Activated CD4-positive, alpha-beta T cell treated with anti-CD3 and anti-CD28 coated beads, Interleukin-2, Interleukin-6, amounts not matched to agents 100 ng/mL and 50 ng/mL, durations not matched to agents 16 hours and 8 hours (primary cell): ENCODE data around the gene PTPN1.
A peak's percentile ranks its signal among the peaks of the same experiment; 100 is the strongest.
"Not testable (repeated sequence)": the region's sequence is repeated elsewhere in the genome, so short reads cannot be mapped to it uniquely, and the experiment has no call there.

Source experiments
- DNase-seq: peaks from one replicate; pipeline ENCODE4 v3.0.0-alpha.2; 2020

The PTPN1 gene

DNA sequence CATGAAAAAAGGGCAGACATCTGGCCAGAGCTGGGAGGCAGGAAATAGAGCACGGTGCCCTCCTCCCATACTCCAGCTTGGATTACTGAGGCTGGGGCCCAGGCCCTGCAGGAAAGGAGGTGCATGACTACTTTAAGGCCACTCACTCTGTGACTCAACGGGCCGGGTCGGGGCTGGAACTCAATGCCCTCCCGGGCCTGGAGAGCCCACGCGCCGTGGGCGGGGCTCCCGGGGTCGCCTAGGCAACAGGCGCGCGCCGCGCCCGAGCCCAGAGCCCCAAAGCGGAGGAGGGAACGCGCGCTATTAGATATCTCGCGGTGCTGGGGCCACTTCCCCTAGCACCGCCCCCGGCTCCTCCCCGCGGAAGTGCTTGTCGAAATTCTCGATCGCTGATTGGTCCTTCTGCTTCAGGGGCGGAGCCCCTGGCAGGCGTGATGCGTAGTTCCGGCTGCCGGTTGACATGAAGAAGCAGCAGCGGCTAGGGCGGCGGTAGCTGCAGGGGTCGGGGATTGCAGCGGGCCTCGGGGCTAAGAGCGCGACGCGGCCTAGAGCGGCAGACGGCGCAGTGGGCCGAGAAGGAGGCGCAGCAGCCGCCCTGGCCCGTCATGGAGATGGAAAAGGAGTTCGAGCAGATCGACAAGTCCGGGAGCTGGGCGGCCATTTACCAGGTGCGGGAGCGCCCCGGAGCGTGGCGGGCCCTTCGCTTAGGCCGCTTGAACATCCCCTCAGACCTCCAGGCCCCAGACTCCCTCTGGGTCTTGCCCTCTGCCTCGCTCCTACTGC lies at the start of gene PTPN1:
TSS of gene PTPN1 (plus strand) at position 461 of the 783 bp plus-strand sequence. CDS start at position 606, 145 bp downstream.
- DNase-seq: peak; percentile 99

DNA sequence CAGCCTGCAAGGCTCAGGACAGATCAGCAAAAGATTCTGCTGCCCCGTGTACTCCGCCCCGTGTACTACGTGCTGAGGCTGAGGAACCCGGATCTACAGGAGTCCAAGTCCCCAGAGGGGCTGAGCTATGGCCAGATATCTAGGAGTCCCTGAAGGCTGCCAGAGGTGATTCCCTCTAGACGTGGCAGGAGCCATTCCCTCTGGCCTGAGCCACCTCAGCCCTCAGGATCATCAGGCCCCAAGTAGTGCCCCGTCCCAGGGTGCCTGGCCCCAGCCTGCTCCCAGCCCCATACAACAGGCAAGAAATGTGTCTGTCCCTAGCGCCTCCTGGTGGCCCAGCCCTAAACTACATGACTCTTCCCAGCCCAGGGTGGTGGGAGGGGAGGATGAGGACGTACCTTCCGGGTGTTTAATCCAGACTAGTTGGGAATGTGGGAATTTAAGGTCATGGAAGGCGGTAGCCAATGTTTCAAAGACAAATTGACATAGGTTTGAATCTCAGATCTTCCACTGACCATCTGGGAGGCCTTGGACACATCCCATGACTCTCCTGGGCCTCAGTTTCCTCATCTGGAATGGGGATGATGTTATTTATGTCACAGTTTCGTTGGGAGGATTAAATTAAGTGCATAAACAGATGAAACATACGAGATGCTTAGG lies 49.4 kb upstream of the PTPN1 start:
- DNase-seq: peak; percentile 90

DNA sequence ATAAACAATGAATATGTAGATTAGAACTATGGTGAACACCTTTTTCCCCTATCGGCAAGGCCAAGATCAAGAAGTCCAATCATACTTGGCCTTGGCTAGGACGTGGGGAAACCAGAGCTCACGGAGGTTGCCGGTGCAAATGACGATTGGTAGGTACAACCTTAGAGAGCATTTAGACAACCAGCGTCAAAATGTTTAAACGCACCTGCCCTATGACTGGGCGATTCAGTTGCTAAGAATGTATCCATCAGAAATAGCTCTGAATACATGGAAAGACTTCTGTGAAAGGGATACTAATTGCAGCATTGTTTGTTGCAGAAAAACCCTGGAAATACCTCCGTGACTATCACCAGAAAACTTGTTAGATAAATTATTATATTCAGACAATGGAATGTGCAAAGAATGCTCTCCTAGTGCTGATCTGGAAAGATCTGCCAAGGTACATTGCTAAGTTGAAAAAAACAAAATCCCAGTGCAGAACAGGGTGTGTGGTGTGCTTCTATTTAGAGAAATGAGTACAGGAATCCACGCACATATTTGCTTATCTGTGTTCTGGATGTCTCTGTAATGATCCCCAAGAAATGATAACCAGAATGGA lies 48.0 kb upstream of the PTPN1 start:
- DNase-seq: no peak

DNA sequence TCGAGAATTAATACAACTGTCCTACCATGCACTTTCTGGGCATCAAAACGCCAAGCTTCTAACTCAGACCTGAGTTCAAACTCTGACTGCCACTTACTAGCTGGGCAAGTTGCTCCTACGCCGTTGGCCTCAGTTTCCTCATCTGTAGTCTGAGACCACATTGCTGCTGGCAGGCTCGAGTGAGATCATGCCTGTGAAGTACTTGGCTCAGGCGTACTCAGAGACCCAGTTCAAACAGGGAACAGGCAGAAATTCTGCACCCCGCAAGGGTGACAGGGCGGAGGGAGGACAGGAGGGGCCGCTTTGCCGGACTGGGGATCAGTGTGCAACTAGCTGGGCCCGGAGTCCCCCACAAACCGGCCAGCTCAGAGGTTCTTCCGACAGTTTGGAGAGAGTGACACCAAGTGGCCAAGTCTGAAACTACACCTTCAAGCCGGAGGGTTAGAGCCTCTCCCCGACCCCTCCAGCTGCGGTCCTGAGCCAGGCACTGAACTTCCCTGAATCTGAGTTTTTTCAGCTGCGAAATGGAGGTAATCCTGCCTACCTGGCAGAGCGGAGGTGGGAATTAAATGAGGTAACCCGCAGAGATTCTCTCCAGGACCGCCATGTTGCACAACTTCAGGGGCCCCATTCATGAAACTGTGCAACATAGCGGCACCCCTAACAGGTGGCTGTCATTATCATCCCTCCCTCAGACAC lies 46.0 kb upstream of the PTPN1 start:
- DNase-seq: peak; percentile 69

GRCh38 chr20:50464725-50465650 lies 45.2 kb upstream of the PTPN1 start:
- no peak for DNase-seq

DNA sequence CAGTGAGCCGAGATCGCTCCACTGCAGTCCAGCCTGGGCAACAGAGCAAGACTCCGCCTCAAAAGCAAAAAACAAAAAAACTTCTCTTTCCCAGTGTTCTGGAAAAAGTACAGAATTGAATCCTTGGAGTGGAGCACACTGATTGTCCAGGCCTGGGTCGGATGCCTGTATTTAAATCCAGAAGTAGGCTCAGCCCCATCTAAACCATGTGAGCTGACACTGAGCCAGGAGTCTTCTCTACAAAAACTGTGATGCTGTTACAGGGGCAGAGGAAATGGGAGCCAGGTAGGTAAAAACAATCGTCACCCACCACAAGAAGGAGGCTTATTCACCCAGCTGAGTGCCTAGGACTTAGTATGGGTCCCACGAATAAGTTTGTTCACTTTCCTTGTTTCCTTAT lies 43.0 kb upstream of the PTPN1 start:
- no peak for DNase-seq

- peak; percentile 68 for DNase-seq
Measured at GRCh38 chr20:50467718-50468356, 42.3 kb upstream of the PTPN1 start.

DNA sequence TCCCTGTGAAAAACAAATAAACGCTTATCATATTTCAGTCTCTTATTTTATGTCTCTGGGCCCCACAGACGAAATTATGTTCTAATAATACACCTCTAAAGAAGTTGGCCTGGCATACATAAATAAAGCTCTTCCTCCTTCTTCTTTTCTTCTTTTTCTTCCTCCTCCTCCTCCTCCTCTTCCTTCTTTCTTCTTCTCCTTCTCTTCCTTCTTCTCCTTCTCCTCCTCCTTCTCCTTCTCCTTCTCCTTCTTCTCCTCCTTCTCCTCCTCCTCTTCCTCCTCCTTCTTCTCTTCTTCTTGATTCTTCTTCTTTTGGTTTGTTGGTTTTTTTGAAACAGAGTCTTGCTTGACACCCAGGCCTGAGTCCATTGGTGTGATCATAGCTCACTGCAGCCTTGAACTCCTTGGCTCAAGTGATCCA lies 41.8 kb upstream of the PTPN1 start:
- DNase-seq: no peak

GRCh38 chr20:50469176-50469723 lies 40.9 kb upstream of the PTPN1 start:
- no peak for DNase-seq

GRCh38 chr20:50469796-50470195 lies 40.4 kb upstream of the PTPN1 start:
- DNase-seq: no peak

- no peak for DNase-seq
Measured at GRCh38 chr20:50470264-50470858, 39.8 kb upstream of the PTPN1 start.

DNA sequence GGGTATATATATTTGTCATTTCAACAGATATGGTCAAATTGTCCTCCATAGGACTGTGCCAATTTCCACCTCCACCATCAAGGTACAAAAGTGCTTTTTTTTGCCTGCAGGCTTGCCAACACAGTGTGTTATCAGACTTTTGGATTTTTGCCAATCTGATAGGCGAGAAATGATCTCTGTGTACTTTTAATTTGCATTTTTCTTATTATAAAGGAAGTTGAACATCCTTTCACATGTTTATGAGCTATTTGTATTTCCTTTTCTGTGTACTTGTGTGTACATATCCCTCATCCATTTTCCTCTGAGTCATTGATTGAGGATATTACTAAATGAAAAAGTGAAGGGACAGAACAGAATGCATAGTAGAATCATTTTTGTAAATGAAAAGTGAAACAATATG lies 39.0 kb upstream of the PTPN1 start:
- no peak for DNase-seq

DNA sequence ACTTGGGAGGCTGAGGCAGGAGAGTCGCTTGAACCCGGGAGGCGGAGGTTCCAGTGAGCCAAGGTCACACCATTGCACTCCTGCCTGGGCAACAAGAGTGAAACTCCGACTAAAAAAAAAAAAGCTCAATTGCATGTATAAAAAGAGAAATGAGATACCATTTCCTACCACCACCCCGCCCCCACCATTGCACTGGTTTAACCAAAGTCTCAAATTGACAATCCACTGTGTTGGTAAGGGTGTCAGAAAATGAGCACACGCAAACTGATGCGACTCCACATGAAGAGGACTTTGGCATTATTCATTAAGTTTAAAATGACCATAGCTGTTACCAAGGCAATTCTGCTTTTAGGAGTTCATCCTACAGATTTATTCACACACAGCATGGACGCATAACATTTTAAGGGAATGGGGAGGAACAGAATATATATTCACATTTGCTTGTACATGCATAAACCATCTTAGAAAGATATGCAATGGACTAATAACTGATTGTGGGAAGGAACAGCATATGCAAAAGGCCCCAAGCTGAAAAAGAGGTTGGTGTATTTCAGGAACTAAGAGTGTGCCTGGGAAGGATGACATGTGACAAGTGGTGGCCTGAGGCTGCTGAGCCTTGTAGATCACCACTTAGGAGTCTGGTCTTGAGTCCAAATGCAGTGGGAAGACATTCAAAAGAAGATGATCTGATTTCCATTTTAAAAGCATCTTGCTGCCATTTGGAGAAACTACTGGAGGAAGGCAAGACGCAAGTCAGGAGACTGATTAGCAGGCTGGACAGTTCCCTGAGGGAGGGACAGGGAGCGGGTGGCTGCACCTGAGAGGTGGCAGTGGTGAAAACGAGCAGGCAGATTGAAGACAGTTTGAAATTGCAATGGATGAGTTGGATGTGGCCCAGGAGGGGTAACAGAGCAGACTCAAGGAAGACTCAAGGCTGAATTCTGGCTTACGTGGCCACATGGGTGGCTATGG lies 37.2 kb upstream of the PTPN1 start:
- peak; percentile 45 for DNase-seq

DNA sequence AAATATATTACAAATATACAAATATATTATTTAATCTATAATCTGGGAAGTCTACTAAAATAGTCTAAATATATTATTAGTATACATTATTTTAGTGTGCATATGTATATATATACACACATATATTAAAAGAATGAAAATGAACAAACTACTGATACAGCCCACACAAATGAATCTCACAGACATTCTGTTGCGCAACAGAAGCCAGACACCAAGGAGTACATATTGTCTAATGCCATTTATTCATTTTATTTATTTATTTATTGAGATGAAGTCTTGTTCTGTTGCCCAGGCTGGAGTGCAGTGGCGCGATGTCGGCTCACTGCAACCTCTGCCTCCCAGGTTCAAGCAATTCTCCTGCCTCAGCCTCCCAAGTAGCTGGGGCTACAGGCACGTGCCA lies 35.8 kb upstream of the PTPN1 start:
- DNase-seq: not testable (repeated sequence)

DNA sequence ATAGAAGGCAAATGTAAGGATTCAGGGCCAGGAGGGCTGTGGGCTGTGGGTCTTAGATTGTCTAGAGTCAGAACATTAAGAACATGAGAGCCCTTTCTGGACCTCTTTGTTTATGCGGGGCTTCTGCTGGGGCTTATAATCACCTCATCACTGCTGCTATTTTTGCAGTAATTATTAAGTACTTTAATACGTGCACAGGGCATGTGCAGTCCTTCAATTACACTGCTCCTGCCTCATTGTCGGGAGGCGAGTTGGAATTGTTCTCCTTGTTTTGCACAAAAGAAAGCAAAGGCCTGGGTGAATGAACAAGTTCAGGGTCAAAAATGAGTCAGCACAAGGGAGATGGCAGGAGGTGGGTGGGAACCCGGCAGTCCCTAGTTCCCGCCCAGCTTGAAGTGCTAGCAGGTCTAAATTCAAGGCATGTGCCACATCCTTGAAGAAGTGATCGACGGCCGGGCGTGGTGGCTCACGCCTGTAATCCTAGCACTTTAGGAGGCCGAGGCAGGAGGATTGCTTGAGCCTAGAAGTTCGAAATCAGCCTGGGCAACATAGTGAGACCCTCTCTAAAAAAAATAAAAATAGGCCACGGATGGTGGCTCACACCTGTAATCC lies 34.4 kb upstream of the PTPN1 start:
- no peak for DNase-seq

GRCh38 chr20:50477239-50477872 lies 32.8 kb upstream of the PTPN1 start:
- no peak for DNase-seq

DNA sequence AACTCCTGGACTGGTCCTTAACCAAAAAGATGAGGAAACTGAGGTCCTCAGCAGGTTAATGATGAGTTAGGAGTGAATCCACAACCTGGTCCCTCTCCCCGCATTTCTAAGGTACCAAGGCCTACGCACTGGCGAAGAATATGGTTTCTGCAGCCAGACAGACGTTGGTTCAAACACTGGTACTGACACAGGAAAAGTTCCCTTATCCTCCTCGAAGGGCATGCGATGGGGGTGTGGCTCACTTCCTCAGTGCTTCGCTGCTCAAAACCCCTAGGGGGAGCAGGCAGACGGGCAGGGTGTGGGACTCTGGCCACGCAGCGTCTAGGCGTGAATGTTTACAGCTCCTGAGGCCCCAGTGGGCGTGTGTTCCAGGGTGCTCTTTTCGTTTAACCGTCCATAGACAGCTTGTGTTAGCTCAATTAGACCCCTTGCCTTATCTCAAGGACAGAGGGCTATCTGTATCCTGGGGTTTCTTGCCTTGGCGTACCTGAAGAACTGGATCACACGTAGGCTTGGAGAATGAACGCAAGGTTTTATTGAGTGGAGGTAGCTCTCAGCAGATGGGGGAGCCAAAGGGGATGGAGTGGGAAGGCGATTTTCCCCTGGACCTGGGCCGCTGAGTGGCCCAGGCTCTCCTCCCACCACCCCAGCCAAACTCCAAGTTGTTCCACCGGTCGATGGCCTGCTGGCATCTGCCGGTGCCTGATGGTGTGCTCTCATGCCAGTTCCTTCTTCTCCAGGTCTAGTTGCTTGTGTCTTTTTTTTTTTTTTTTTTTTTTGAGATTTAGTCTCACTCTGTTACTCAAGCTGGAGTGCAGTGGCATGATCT lies 31.8 kb upstream of the PTPN1 start:
- peak; percentile 86 for DNase-seq

GRCh38 chr20:50481741-50482140 lies 28.4 kb upstream of the PTPN1 start:
- DNase-seq: no peak
